GM10266 (cell line): ENCODE results near the gene ORAI3.

Experiments used
- DNase-seq: peaks from one replicate; pipeline ENCODE4 v3.0.0; 2012; ENCODE audit errors: extremely low spot score
- TF ChIP-seq, protein P1 (sequence below): IDR thresholded peaks from 2 replicates; pipeline ENCODE4 v1.5.1; 2012; ENCODE audit warnings: mild to moderate bottlenecking, low read depth; ENCODE audit not compliant: control insufficient read depth, insufficient read depth; ENCODE audit errors: missing control alignments

ORAI3 gene

DNA sequence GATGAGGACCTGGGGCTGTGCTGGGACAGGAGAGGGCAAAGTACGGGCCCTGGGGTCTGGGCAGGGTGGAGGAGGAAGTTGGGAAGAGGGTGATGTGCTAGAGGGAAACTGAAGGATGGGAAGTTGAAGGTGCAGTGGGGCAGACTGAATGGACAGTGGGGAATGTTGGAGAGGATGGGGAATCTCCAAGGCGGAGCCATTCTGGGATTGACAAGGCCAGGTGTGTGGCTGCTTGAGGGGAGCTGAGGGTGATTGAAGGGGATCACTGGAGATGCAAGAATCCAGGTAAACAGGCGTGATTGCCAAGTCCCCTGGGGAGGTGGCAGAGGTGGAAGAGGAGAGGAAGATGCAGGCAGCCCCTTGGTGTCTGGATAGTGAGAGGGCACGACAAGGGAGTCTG lies 27.6 kb downstream of the ORAI3 start:
- no peak for DNase-seq
- TF ChIP-seq, protein P1, sequence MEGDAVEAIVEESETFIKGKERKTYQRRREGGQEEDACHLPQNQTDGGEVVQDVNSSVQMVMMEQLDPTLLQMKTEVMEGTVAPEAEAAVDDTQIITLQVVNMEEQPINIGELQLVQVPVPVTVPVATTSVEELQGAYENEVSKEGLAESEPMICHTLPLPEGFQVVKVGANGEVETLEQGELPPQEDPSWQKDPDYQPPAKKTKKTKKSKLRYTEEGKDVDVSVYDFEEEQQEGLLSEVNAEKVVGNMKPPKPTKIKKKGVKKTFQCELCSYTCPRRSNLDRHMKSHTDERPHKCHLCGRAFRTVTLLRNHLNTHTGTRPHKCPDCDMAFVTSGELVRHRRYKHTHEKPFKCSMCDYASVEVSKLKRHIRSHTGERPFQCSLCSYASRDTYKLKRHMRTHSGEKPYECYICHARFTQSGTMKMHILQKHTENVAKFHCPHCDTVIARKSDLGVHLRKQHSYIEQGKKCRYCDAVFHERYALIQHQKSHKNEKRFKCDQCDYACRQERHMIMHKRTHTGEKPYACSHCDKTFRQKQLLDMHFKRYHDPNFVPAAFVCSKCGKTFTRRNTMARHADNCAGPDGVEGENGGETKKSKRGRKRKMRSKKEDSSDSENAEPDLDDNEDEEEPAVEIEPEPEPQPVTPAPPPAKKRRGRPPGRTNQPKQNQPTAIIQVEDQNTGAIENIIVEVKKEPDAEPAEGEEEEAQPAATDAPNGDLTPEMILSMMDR: no peak

DNA sequence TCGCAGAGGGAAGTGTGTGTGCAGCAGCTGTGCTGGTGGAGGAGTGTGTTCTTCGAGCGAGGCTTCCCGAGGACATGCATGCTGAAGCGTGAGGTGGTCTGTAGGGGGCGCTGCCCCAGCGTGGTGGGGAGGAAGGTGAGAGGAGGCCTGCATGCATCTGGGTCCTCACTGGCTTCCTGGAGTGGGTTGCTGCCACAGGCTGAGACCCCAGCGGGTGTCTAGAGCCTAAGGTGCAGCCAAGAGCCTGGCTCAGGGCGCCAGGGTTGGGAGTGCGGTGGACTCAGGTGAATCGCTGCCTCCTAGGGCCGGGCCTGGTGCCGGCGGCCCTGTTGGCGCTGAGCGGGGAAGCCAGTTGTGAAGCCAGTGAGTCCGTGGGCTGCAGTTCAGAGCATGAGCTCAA lies 28.6 kb downstream of the ORAI3 start:
- DNase-seq: no peak
- TF ChIP-seq, protein P1: peak; percentile 40

DNA sequence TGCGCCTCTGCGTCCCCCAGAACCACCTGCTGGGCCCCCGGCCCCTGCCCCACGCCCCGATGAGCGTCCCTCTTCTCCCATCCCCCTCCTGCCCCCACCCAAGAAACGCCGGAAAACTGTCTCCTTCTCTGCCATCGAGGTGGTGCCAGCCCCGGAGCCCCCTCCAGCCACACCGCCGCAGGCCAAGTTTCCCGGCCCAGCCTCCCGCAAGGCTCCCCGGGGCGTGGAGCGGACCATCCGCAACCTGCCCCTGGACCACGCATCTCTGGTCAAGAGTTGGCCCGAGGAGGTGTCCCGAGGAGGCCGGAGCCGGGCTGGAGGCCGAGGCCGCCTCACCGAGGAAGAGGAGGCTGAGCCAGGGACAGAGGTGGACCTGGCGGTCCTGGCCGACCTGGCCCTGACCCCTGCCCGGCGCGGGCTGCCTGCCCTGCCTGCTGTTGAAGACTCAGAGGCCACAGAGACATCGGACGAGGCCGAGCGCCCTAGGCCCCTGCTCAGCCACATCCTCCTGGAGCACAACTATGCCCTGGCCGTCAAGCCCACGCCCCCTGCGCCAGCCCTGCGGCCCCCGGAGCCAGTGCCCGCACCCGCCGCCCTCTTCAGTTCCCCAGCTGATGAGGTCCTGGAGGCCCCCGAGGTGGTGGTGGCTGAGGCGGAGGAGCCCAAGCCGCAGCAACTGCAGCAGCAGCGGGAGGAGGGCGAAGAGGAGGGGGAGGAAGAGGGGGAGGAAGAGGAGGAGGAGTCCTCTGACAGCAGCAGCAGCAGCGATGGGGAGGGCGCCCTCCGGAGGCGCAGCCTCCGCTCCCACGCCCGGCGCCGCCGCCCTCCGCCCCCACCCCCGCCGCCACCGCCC lies 30.5 kb downstream of the ORAI3 start:
- DNase-seq: no peak
- TF ChIP-seq, protein P1: no peak

DNA sequence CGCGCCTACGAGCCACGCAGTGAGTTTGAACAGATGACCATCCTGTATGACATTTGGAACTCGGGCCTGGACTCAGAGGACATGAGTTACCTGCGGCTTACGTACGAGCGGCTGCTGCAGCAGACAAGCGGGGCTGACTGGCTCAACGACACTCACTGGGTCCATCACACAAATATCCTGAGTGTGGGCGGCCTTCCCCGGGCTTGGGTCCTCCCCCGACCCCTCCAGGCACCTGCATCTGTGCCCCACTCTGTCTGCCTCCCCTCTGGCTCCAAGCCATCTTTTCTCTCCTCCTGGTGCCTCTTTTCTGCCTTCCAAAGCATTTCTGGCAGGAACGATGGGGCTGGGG lies 31.1 kb downstream of the ORAI3 start:
- DNase-seq: no peak
- TF ChIP-seq, protein P1: no peak

DNA sequence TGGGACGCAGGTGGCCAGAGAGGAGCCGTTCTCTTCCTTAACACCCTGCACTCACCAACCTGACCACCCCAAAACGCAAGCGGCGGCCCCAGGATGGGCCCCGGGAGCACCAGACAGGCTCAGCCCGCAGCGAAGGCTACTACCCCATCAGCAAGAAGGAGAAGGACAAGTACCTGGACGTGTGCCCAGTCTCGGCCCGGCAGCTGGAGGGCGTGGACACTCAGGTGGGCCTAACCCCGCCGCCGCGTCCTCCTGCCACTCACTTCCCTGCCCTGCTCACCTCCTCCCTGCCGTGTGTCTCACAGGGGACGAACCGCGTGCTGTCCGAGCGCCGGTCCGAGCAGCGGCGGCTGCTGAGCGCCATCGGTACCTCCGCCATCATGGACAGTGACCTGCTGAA lies 31.6 kb downstream of the ORAI3 start:
- DNase-seq: no peak
- TF ChIP-seq, protein P1: no peak

DNA sequence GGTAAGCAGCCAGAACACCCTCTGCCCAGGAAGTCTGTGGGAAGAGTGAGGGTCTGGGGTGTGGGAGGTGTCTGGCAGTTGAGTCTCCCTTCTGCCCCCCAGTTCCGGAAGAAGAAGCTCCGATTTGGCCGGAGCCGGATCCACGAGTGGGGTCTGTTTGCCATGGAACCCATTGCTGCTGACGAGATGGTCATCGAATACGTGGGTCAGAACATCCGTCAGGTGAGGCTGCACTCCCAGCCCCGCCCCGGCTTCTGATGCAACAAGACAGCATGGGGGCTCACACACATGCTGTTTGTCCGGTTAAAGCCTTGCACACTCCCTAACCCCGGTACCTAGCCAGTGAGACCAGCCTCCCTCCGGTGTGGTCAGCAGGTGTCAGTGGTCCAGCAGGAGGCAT lies 32.1 kb downstream of the ORAI3 start:
- TF ChIP-seq, protein P1: no peak
- no peak for DNase-seq

DNA sequence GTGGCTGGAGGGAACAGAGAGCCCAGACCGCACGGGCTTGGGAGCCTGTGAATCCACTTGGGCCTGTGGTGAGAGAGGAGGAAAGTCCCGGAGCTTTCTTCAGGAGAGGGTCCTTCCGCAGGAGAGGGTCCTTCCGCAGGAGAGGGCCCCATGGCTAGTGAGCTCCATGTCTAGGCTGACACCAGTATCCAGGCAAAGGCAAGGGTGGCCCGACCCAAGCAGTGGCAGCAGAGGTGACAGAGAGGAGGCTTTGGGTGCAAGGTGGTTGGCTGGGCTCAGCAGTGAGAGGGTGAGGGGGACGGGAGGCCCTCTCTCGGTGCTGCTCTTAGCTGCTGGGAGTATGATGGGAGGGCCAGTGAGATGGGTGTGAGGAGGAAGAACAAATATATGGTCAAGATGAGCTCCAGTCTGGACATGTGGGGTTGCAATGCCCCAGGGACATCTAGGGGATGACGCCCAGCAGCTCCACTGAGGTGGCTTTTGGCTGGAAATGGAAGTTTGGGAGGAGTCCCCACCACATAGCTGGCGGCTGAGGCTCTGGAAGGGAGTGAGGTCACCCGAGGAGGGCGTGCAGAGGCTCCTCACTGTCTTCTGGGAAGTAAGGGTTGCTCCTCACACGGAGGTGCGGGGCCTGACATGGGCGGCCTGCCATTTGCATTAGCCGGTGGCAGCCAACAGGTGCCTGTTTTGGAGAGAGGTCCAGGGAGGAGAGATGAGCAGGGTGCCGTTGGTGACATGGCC lies 33.9 kb downstream of the ORAI3 start:
- no peak for DNase-seq
- TF ChIP-seq, protein P1: no peak
